SK-N-SH treated with all-trans-retinoic acid at 6 μM for 48 hours (cell line): ENCODE measurements around the gene FOSB.

Source experiments
- ATAC-seq: fragments of 200-7000 bp; cut with Tn5 transposase; 3 replicates; pipeline ENCODE4 v1.9.1; 2020; ENCODE audit warnings: mild to moderate bottlenecking, moderate library complexity
- ARNTL ChIP-seq: fragments of 450-650 bp; formaldehyde crosslinking; IDR thresholded peaks from 2 replicates; pipeline ENCODE4 v1.5.0; 2020; ENCODE audit warnings: low read depth, mild to moderate bottlenecking, moderate library complexity, borderline replicate concordance
- CREB5 ChIP-seq: fragments of 250-450 bp; sonication (Bioruptor Pico); IDR thresholded peaks from 2 replicates; pipeline ENCODE4 v1.5.1; 2020; ENCODE audit warnings: low read depth, mild to moderate bottlenecking, moderate library complexity
- CSDC2 ChIP-seq: fragments of 250-450 bp; sonication (Bioruptor Pico); IDR thresholded peaks from 2 replicates; pipeline ENCODE4 v1.5.0; 2020; ENCODE audit warnings: mild to moderate bottlenecking, moderate library complexity
- CSRNP3 ChIP-seq: fragments of 250-450 bp; sonication (Bioruptor Pico); IDR thresholded peaks from 2 replicates; pipeline ENCODE4 v1.5.1; 2021; ENCODE audit warnings: mild to moderate bottlenecking, moderate library complexity
- ESRRG ChIP-seq: fragments of 250-450 bp; sonication (Bioruptor Pico); IDR thresholded peaks from 2 replicates; pipeline ENCODE4 v1.6.1; 2021; ENCODE audit warnings: mild to moderate bottlenecking
- GLIS3 ChIP-seq: fragments of 250-450 bp; sonication (Bioruptor Pico); IDR thresholded peaks from 2 replicates; pipeline ENCODE4 v1.5.0; 2020; ENCODE audit warnings: mild to moderate bottlenecking, moderate library complexity
- ISL1 ChIP-seq: fragments of 250-450 bp; sonication (Bioruptor Pico); IDR thresholded peaks from 2 replicates; pipeline ENCODE4 v2.1.2; 2022; ENCODE audit warnings: mild to moderate bottlenecking, moderate library complexity
- OSR1 ChIP-seq: fragments of 250-450 bp; sonication (Bioruptor Pico); IDR thresholded peaks from 2 replicates; pipeline ENCODE4 v1.8.0; 2022; ENCODE audit warnings: moderate library complexity, mild to moderate bottlenecking, inconsistent platforms
- PATZ1 ChIP-seq: fragments of 250-450 bp; sonication (Bioruptor Pico); IDR thresholded peaks from 2 replicates; pipeline ENCODE4 v1.8.0; 2020; ENCODE audit warnings: mild to moderate bottlenecking, moderate library complexity, borderline replicate concordance
- POU6F1 ChIP-seq: fragments of 250-450 bp; sonication (Bioruptor Pico); IDR thresholded peaks from 2 replicates; pipeline ENCODE4 v1.8.0; 2021; ENCODE audit warnings: low read depth, mild to moderate bottlenecking, moderate library complexity, borderline replicate concordance
- PPARA ChIP-seq: fragments of 250-450 bp; sonication (Bioruptor Pico); IDR thresholded peaks from 2 replicates; pipeline ENCODE4 v1.5.0; 2020; ENCODE audit warnings: mild to moderate bottlenecking, borderline replicate concordance
- RARB ChIP-seq: fragments of 250-450 bp; sonication (Bioruptor Pico); IDR thresholded peaks from 2 replicates; pipeline ENCODE4 v1.8.0; 2021; ENCODE audit warnings: mild to moderate bottlenecking, moderate library complexity
- SNAI2 ChIP-seq: fragments of 250-450 bp; sonication (Bioruptor Pico); IDR thresholded peaks from 2 replicates; pipeline ENCODE4 v1.5.0; 2020; ENCODE audit warnings: mild to moderate bottlenecking, moderate library complexity
- TCF4 ChIP-seq: fragments of 250-450 bp; sonication (Bioruptor Pico); IDR thresholded peaks from 2 replicates; pipeline ENCODE4 v1.8.0; 2021; ENCODE audit warnings: mild to moderate bottlenecking, moderate library complexity, borderline replicate concordance
- TOX ChIP-seq: fragments of 250-450 bp; sonication (Bioruptor Pico); IDR thresholded peaks from 2 replicates; pipeline ENCODE4 v1.8.0; 2021; ENCODE audit warnings: mild to moderate bottlenecking, moderate library complexity, borderline replicate concordance
- TSHZ2 ChIP-seq: fragments of 250-450 bp; sonication (Bioruptor Pico); IDR thresholded peaks from 2 replicates; pipeline ENCODE4 v1.5.0; 2020; ENCODE audit warnings: mild to moderate bottlenecking, moderate library complexity
- ZC3H10 ChIP-seq: fragments of 250-450 bp; sonication (Bioruptor Pico); IDR thresholded peaks from 2 replicates; pipeline ENCODE4 v1.5.1; 2021; ENCODE audit warnings: mild to moderate bottlenecking, moderate library complexity
- ZFP3 ChIP-seq: fragments of 250-450 bp; sonication (Bioruptor Pico); IDR thresholded peaks from 2 replicates; pipeline ENCODE4 v1.5.0; 2020; ENCODE audit warnings: mild to moderate bottlenecking, moderate library complexity
- ZFP30 ChIP-seq: fragments of 450-650 bp; formaldehyde crosslinking; IDR thresholded peaks from 2 replicates; pipeline ENCODE4 v1.5.0; 2022; ENCODE audit warnings: mild to moderate bottlenecking, moderate library complexity
- ZNF565 ChIP-seq: fragments of 450-650 bp; formaldehyde crosslinking; conservative IDR thresholded peaks from 2 replicates; pipeline ENCODE4 v1.5.0; 2020; ENCODE audit warnings: low read depth, mild to moderate bottlenecking, moderate library complexity
- ZNF70 ChIP-seq: fragments of 450-650 bp; formaldehyde crosslinking; IDR thresholded peaks from 2 replicates; pipeline ENCODE4 v1.5.0; 2020; ENCODE audit warnings: mild to moderate bottlenecking, moderate library complexity
- ZNF8 ChIP-seq: fragments of 450-650 bp; formaldehyde crosslinking; IDR thresholded peaks from 2 replicates; pipeline ENCODE4 v1.5.0; 2020; ENCODE audit warnings: mild to moderate bottlenecking, moderate library complexity

The FOSB gene

GRCh38 chr19:45485305-45486077 is 17.7 kb downstream of the FOSB start:
- ATAC-seq, result peak; percentile 98
- no peak for TF ChIP-seq OSR1 (CRISPR knock-in tag)
- no peak for TF ChIP-seq CSRNP3 (CRISPR knock-in tag)
- TF ChIP-seq ZNF8 (CRISPR knock-in tag), result no peak
- no peak for TF ChIP-seq ZNF70 (CRISPR knock-in tag)
- TF ChIP-seq SNAI2 (CRISPR knock-in tag), result no peak
- no peak for TF ChIP-seq PPARA
- 0 out of 2 replicates have a peak, but pooled peaks have one; percentile 44 for TF ChIP-seq CSDC2 (CRISPR knock-in tag)
- TF ChIP-seq TSHZ2 (CRISPR knock-in tag), result peak; percentile 63; the same call in 1 of the 2 replicates
- no peak for TF ChIP-seq POU6F1 (CRISPR knock-in tag)
- no peak for TF ChIP-seq TOX
- no peak for TF ChIP-seq ARNTL (CRISPR knock-in tag)

GRCh38 chr19:45488708-45489107 is 20.9 kb downstream of the FOSB start:
- ATAC-seq, result no peak
- no peak for TF ChIP-seq SNAI2 (CRISPR knock-in tag)
- no peak for TF ChIP-seq TCF4 (CRISPR knock-in tag)
- no peak for TF ChIP-seq CSRNP3 (CRISPR knock-in tag)
- TF ChIP-seq ZC3H10 (CRISPR knock-in tag), result no peak
- TF ChIP-seq CSDC2 (CRISPR knock-in tag), result no peak
- no peak for TF ChIP-seq ZNF565
- TF ChIP-seq ISL1 (CRISPR knock-in tag), result no peak
- TF ChIP-seq POU6F1 (CRISPR knock-in tag), result no peak
- no peak for TF ChIP-seq CREB5
- TF ChIP-seq OSR1 (CRISPR knock-in tag), result no peak
- TF ChIP-seq TOX, result no peak
- TF ChIP-seq ZFP3 (CRISPR knock-in tag), result no peak
- TF ChIP-seq ZFP30, result no peak
- no peak for TF ChIP-seq RARB (CRISPR knock-in tag)
- no peak for TF ChIP-seq ESRRG (CRISPR knock-in tag)
- TF ChIP-seq PATZ1 (CRISPR knock-in tag), result no peak
- TF ChIP-seq PPARA, result no peak
- no peak for TF ChIP-seq GLIS3 (CRISPR knock-in tag)
- TF ChIP-seq TSHZ2 (CRISPR knock-in tag), result no peak
- TF ChIP-seq, all 23 proteins: peak for 0
